ENCODE measurements around the gene NCAM2.
A peak's percentile ranks its signal among the peaks of the same experiment; 100 is the strongest.

NCAM2 gene

GRCh38 chr21:21019681-21020080 is 21.5 kb downstream of the NCAM2 start:
- no peak overlapping the region for H3K4me3 ChIP-seq (ENCODE audit: low read depth, low read length)
- no peak for DNase-seq (ENCODE audit: low read depth)

- no peak for DNase-seq (ENCODE audit: low read depth)
- no peak overlapping the region for H3K4me3 ChIP-seq (ENCODE audit: low read depth, low read length)
These were observed 27.5 kb downstream of the NCAM2 start for GRCh38 chr21:21025742-21026141.

GRCh38 chr21:21028275-21028820 is 30.1 kb downstream of the NCAM2 start:
- DNase-seq (ENCODE audit: low read depth): no peak
- no peak overlapping the region for H3K4me3 ChIP-seq (ENCODE audit: low read depth, low read length)

- peak; percentile 21 for DNase-seq (ENCODE audit: low read depth)
- H3K4me3 ChIP-seq (ENCODE audit: low read depth, low read length): no peak overlapping the region
These were observed 31.0 kb downstream of the NCAM2 start for GRCh38 chr21:21029164-21029563.

GRCh38 chr21:21030311-21030710 is 32.1 kb downstream of the NCAM2 start:
- DNase-seq (ENCODE audit: low read depth): no peak
- H3K4me3 ChIP-seq (ENCODE audit: low read depth, low read length): no peak overlapping the region

GRCh38 chr21:21034036-21034435 is 35.8 kb downstream of the NCAM2 start:
- DNase-seq (ENCODE audit: low read depth): no peak
- no peak overlapping the region for H3K4me3 ChIP-seq (ENCODE audit: low read depth, low read length)

GRCh38 chr21:21039624-21040170 is 41.5 kb downstream of the NCAM2 start:
- no peak for DNase-seq (ENCODE audit: low read depth)
- no peak overlapping the region for H3K4me3 ChIP-seq (ENCODE audit: low read depth, low read length)

GRCh38 chr21:21045518-21045917 is 47.3 kb downstream of the NCAM2 start:
- no peak for DNase-seq (ENCODE audit: low read depth)
- no peak overlapping the region for H3K4me3 ChIP-seq (ENCODE audit: low read depth, low read length)

GRCh38 chr21:21046063-21046462 is 47.9 kb downstream of the NCAM2 start:
- no peak for DNase-seq (ENCODE audit: low read depth)
- H3K4me3 ChIP-seq (ENCODE audit: low read depth, low read length): no peak overlapping the region

- no peak overlapping the region for H3K4me3 ChIP-seq (ENCODE audit: low read depth, low read length)
- DNase-seq (ENCODE audit: low read depth): no peak
These were observed 53.2 kb downstream of the NCAM2 start for GRCh38 chr21:21051109-21052055.

- no peak overlapping the region for H3K4me3 ChIP-seq (ENCODE audit: low read depth, low read length)
- no peak for DNase-seq (ENCODE audit: low read depth)
These were observed 54.5 kb downstream of the NCAM2 start for GRCh38 chr21:21052672-21053071.

GRCh38 chr21:21057349-21058062 is 59.3 kb downstream of the NCAM2 start:
- no peak for DNase-seq (ENCODE audit: low read depth)
- H3K4me3 ChIP-seq (ENCODE audit: low read depth, low read length): no peak overlapping the region

GRCh38 chr21:21063828-21064227 is 65.6 kb downstream of the NCAM2 start:
- DNase-seq (ENCODE audit: low read depth): no peak
- H3K4me3 ChIP-seq (ENCODE audit: low read depth, low read length): no peak overlapping the region

GRCh38 chr21:21064353-21064752 is 66.1 kb downstream of the NCAM2 start:
- no peak for DNase-seq (ENCODE audit: low read depth)
- H3K4me3 ChIP-seq (ENCODE audit: low read depth, low read length): no peak overlapping the region

GRCh38 chr21:21067375-21067774 is 69.2 kb downstream of the NCAM2 start:
- H3K4me3 ChIP-seq (ENCODE audit: low read depth, low read length): no peak overlapping the region
- no peak for DNase-seq (ENCODE audit: low read depth)

GRCh38 chr21:21074305-21074704 is 76.1 kb downstream of the NCAM2 start:
- DNase-seq (ENCODE audit: low read depth): no peak
- no peak overlapping the region for H3K4me3 ChIP-seq (ENCODE audit: low read depth, low read length)

GRCh38 chr21:21076051-21076450 is 77.8 kb downstream of the NCAM2 start:
- no peak overlapping the region for H3K4me3 ChIP-seq (ENCODE audit: low read depth, low read length)
- no peak for DNase-seq (ENCODE audit: low read depth)

GRCh38 chr21:21076491-21076890 is 78.3 kb downstream of the NCAM2 start:
- no peak for DNase-seq (ENCODE audit: low read depth)
- H3K4me3 ChIP-seq (ENCODE audit: low read depth, low read length): no peak overlapping the region

- H3K4me3 ChIP-seq (ENCODE audit: low read depth, low read length): no peak overlapping the region
- DNase-seq (ENCODE audit: low read depth): no peak
These were observed 81.4 kb downstream of the NCAM2 start for GRCh38 chr21:21079646-21080045.

- no peak for DNase-seq (ENCODE audit: low read depth)
- no peak overlapping the region for H3K4me3 ChIP-seq (ENCODE audit: low read depth, low read length)
These were observed 86.0 kb downstream of the NCAM2 start for GRCh38 chr21:21084179-21084578.
